ENCODE data around the gene CDH4.

CDH4 gene

GRCh38 chr20:61361501-61361900 is 109.4 kb downstream of the CDH4 start:
- no peak for FAIRE-seq

DNA sequence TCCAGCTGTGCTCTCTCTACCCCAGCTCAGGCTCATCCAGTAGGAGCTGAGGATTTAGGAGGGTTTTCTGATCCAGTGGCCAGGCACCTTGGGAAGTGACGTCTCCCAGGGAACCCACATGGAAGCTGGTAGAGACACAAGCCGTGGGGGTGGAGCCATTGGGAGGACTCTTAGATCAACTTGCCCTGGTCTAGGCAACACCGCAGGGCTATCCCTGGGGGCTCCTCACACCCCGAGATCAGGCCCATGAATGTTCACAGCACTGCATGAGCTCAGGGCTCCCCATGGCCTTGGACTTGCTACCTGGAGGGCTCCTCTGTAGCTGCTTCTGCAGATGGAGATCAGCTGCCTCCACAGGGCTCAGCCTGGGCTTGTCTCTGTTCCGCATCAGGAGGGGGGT is 112.1 kb downstream of the CDH4 start:
- FAIRE-seq, result no peak

GRCh38 chr20:61366914-61367313 is 114.9 kb downstream of the CDH4 start:
- no peak for FAIRE-seq

GRCh38 chr20:61369731-61370520 is 117.9 kb downstream of the CDH4 start:
- FAIRE-seq, result no peak

- FAIRE-seq, result no peak
These were observed 118.8 kb downstream of the CDH4 start for GRCh38 chr20:61370841-61371303.

DNA sequence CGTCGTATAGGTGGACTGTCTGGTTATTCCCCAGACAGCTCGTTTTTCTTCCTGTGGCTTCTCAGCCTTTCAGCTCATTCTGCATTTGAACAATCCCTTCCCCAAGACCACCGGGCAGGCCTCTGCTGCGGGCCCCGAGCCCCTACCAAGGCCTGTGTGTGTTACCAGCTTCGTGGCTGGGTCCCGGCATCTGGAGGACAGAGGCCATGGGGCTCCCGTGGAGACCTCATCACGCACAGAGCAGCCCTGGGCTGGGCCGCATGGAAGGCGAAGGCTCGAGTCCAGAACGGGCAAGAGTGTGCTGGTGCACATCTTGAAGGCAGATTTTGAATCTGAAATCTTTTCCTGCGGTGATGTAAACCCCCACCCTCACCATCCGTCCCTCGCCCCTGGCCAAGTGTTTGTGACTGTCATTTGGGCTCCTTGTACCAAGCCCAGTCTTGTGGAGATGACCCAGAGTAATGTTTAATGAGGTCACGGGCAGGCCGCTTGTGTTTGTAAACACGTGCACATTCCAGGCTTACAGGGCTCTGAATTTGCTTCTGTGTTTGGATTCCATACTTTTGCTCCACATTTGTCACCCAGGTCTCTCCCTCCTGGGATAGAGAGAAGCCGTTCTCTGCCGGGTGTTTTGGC is 119.6 kb downstream of the CDH4 start:
- no peak for FAIRE-seq

DNA sequence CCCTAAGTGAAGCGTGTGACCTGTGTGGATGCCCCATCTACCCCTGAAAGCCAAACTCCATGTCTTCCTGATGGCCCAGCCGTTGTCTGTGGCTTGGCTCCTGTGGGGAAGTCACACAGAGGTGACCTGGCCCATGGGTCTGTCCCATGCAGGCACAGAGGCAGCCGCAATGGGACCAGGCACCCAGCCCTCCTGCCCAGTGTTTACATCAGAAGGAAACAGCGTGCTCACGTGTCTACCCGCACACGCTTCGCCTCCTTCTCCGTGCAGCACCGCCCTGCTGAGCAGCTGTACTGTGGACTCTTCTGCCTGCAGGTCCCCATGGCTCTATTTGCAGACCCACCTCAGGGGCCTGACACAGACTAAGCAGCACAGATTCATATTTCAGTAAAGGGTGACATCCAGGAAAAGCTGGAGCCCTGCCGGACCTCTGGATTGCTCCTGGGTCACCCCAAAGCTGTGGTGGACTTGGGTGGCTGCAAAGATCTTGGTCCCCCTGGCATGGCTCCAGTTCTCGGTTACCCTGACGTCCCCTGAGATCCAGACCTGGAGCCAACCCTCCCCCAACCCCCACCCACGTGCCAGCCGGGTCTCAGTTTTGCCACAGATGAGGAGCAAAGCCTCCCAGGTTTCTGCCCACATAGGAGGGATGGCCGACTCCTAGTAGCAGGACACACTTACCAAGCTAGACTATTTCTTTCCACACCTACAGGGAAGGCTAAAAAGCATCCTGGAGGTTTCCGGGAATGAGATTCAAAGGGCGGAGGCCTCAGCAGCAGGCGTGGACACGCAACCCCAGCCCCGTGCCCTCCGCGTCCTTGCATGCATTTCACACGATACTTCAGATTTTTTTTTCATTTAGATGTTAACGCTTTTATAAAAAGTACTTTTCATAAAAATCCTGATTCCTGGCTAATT is 120.3 kb downstream of the CDH4 start:
- no peak for FAIRE-seq

DNA sequence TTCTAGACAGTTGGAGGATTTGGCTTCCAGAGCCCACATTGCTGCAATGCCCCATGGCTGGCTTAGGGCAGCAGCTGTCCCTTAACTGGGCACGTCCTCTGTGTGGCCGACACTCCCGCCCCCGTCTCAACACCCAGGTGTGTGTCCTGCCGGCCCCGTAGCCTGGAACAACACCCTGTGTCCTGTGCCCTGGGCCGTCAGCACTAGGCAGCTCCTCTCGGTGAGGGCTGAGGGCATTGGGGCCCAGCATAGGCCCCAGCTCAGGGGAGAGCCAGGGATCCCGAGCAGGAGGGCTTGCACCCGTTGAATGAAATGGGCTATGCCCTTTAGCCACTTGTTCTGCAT is 121.0 kb downstream of the CDH4 start:
- FAIRE-seq, result no peak

DNA sequence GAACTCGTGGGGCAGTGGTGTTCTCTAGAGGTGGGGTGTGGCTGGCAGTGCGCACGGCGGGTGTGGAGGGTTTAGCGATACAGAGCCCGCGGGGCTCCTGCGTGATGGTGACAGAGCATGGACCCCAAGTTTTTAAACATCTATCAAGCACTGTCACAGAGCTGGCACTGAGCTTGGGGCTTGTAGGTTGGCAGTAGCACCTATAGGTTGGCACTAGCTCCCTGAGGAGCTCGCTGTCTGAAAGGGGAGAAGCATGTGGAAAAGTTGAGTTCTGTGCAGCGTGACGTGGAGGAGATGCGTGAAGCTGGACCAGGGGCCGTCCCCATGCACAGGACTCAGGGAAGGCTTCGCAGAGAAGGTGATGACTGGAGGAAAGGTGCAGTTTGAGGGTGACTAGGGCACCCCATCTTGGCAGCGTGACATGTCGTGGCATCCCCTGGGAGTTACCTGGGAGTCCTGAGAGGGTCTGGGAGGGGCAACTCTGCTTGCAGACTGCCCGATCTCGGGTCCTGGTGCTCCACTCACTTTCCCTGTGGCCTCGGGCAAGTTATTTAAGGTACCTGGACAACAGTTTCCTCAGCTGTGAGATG is 122.0 kb downstream of the CDH4 start:
- FAIRE-seq, result no peak

DNA sequence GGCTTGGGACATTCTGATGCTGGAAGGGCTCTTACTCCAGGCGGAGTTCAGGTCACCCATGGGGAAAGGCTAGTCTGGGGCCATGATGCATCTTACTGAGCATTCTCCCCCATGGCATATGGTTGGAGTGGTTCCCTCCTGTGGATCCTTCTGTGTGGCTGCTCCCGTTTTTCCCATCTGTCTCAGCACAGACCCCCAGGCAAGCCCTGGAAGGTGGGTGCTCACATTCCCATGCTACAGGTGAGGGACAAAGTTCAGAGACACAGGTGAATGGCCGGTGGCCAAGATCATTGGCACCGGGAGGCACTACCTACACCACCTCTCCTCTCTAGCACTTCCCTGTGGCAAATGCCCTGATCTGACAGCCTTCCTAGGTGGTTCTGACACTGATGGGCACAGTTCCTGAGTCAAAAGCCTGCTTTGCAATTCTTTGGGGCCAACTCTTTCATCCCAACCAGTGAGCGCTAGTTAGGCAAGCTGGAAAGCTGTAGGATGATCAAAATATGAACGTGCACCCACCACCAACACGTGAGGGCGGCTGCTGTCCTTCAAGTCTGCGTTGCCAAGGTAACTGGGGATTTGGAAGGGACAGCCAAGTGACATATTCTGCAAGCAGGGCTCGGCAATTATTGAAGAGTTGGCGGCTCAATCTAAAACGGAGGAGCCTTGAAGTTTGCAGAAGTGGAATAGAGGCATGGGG is 124.6 kb downstream of the CDH4 start:
- FAIRE-seq, result no peak

- no peak for FAIRE-seq
These were observed 126.8 kb downstream of the CDH4 start for GRCh38 chr20:61378694-61379355.

GRCh38 chr20:61379898-61380544 is 128.0 kb downstream of the CDH4 start:
- no peak for FAIRE-seq

- no peak for FAIRE-seq
These were observed 128.5 kb downstream of the CDH4 start for GRCh38 chr20:61380545-61380915.

DNA sequence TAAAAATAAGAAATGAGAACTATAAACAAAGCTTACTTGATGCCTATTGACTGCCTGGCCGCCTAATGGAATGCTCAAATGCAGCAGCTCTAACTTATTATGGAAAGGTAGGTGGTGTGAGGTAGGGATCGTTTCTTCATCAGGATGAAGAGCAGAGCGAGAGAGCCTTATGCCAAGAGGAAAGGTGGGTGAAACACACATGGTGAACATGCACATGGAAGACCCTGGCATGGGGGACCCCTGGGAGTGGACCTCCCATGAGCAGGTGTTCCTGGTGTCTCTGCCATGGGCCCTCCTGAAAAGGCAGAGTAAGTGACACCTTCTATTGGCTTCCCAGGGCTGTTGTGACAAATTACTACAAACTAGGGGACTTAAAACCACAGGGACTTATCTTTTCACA is 130.1 kb downstream of the CDH4 start:
- no peak for FAIRE-seq

DNA sequence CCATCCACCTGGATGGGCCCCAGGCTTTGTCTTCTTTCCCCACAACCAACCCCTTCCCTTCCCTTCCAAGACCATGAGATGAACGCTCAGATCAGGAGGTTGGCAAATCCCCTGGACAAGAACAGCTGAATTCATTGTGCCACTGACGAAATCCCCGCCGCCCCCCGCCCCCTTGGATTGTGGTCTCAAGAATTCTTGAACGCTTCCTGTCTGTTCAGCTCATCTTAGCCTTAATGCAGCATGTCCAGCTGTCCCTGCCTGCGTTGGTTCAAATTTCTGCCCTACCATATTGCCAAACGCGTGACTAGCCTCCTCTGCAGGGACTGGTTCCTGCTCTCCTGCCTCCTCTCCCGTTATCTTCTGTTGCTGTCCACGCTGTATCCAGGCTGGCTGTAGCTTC is 133.2 kb downstream of the CDH4 start:
- no peak for FAIRE-seq

- FAIRE-seq, result no peak
These were observed 133.7 kb downstream of the CDH4 start for GRCh38 chr20:61385731-61386130.

GRCh38 chr20:61387204-61387953 is 135.3 kb downstream of the CDH4 start:
- no peak for FAIRE-seq

GRCh38 chr20:61387954-61388348 is 135.9 kb downstream of the CDH4 start:
- no peak for FAIRE-seq

DNA sequence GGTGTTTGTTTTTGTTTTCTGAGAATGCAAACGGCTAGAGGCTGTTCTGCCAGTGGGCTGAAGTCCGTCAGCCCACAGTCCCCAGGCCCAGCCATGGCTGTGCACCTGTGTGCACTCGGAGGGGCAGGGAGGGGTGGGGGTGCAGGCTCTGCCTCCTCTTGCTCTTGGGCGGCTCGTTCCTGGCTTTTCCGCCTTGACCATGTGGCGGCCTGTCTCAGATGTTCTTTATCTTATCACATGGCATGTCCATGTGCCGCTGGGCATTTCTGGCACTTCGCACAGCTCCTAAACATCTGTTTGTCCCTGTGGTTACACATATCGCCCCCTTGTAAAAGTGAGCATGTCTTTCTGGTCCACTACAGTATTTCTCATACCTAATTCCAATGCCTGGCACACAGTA is 137.0 kb downstream of the CDH4 start:
- FAIRE-seq, result no peak

DNA sequence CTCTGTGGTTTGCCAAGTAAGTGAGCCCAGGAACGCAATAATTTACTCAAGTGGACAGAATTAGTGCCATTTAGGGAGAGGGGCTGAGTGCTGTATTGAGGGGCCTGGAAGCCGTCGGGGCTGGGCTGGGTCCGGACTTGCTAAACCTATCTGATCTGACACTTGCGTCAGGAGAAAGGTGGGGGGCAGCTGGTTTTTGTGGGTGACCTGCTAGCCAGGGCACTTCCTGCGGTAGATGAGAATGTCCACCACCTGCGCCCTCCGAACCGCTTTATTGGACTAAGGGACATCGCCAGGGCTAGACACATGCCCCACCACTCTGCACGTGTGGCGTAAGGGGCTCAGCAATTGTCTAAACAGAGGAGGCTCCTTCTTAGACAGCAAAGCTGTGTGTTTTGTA is 139.1 kb downstream of the CDH4 start:
- FAIRE-seq, result no peak

Data from TTC549 (cell line).